Sigmoid colon (tissue), 7 donors: ENCODE results near the gene PATE3. TPM values are rescaled to one million over a fixed set of nuclear protein-coding genes. Genes with fewer than 3 reads are reported as not detected.

Source experiments
- DNase-seq: peaks from one replicate; pipeline ENCODE4 v3.0.0-alpha.2; 2019
- H3K27ac ChIP-seq, 4 donors: fragments of 200-600 bp; sonication (generic); one replicate each; pipeline ENCODE4 v1.5.1; 2016 to 2019; ENCODE audit warnings: mild to moderate bottlenecking in 1 of 4
- H3K27me3 ChIP-seq, 3 donors: fragments of 200-600 bp; sonication (generic); one replicate each; pipeline ENCODE4 v1.5.1; 2019; ENCODE audit warnings: mild to moderate bottlenecking in 1 of 3
- H3K36me3 ChIP-seq, 4 donors: fragments of 200-600 bp; sonication (generic); one replicate each; pipeline ENCODE4 v1.5.1; 2016 to 2019
- H3K4me1 ChIP-seq, 4 donors: fragments of 200-600 bp; sonication (generic); one replicate each; pipeline ENCODE4 v1.5.1; 2017 to 2019
- H3K4me3 ChIP-seq, 4 donors: fragments of 200-600 bp; sonication (generic); one replicate each; pipeline ENCODE4 v1.5.1; 2017 to 2019; ENCODE audit warnings: mild to moderate bottlenecking in 2 of 4, moderate library complexity in 1 of 4
- H3K9me3 ChIP-seq, 4 donors: fragments of 200-600 bp in 3 of 4; sonication (generic) in 3 of 4; one replicate each; pipeline versions ENCODE4 v1.5.1 to v1.6.1; 2013 to 2019
- EP300 ChIP-seq, 4 donors: sonication (generic); formaldehyde crosslinking; IDR thresholded peaks; one replicate each; pipeline ENCODE4 v1.6.1; 2017; ENCODE audit warnings: antibody characterized with exemption in 4 of 4
- POLR2A ChIP-seq, 2 donors: fragments of 450-650 bp; IDR thresholded peaks; one replicate each; pipeline ENCODE4 v1.6.1; 2016; ENCODE audit warnings: antibody characterized with exemption in 2 of 2, mild to moderate bottlenecking in 2 of 2, moderate library complexity in 2 of 2
- POLR2AphosphoS5 ChIP-seq, 4 donors: sonication (generic); formaldehyde crosslinking; IDR thresholded peaks; one replicate each; pipeline ENCODE4 v1.6.1; 2017; ENCODE audit warnings: antibody characterized with exemption in 4 of 4
- WGBS, 2 donors: extraction: QIAGEN DNeasy Blood & Tissue Kit; methylation state at CpG; one replicate each; pipeline ENCODE4 v1.1.7; 2013; 5-methylcytosine and 5-hydroxymethylcytosine counted together
- intact Hi-C: fragments of 100-400 bp; cut with DNase I; formaldehyde crosslinking; loops from one replicate; pipeline ENCODE4 v1.15.1; 2023
- polyA plus RNA-seq, 3 donors: library from polyadenylated mRNA; stranded (reverse); fragments of 200-250 nt; gene quantifications; one replicate each; pipeline ENCODE4 v1.2.3, GENCODE V29; 2013
- total RNA-seq, 4 donors: library from RNA; depleted of rRNA; stranded (reverse); fragments of >200 nt; gene quantifications; one replicate each; pipeline ENCODE4 v1.1.0, GENCODE V29; 2016
- TF ChIP-seq, protein P1 (sequence below), 4 experiments: fragments of 450-650 bp in 3 of 4; fragments of 200-600 bp in 1 of 4; IDR thresholded peaks; one replicate each; pipeline ENCODE4 v1.5.1; 2016 to 2019; ENCODE audit warnings: antibody characterized with exemption in 4 of 4, mild to moderate bottlenecking in 3 of 4, moderate library complexity in 2 of 4
- donor health status: healthy with polysubstance abuse.
- donor health status: Bipolar disorder and iron deficiency.
- donor health status: healthy.

PATE3 gene
- total and polyA plus RNA-seq, 7 donors: not detected

GRCh38 chr11:125778728-125779127, 9.2 kb upstream of the PATE3 start, which contains the start of gene PATE2:
TSS of gene PATE2 (minus strand) at chr11:125778828. CDS start at chr11:125778773, 55 bp downstream.
- H3K27ac ChIP-seq: no peak within 1 kb of the TSS
- no peaks in the 10 kb centered on the region for H3K27me3 ChIP-seq
- no peak within 1 kb of the TSS for H3K4me3 ChIP-seq
- H3K4me1 ChIP-seq: no peaks in the 10 kb centered on the region
- TF ChIP-seq EP300 (IDR thresholded peaks at IDR 0.05) (no peak), POLR2AphosphoS5 (IDR thresholded peaks at IDR 0.05) (no peak)
- TF ChIP-seq, protein P1, sequence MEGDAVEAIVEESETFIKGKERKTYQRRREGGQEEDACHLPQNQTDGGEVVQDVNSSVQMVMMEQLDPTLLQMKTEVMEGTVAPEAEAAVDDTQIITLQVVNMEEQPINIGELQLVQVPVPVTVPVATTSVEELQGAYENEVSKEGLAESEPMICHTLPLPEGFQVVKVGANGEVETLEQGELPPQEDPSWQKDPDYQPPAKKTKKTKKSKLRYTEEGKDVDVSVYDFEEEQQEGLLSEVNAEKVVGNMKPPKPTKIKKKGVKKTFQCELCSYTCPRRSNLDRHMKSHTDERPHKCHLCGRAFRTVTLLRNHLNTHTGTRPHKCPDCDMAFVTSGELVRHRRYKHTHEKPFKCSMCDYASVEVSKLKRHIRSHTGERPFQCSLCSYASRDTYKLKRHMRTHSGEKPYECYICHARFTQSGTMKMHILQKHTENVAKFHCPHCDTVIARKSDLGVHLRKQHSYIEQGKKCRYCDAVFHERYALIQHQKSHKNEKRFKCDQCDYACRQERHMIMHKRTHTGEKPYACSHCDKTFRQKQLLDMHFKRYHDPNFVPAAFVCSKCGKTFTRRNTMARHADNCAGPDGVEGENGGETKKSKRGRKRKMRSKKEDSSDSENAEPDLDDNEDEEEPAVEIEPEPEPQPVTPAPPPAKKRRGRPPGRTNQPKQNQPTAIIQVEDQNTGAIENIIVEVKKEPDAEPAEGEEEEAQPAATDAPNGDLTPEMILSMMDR (IDR thresholded peaks at IDR 0.05): no peak
- intact Hi-C loops: no loop called here
- DNase-seq: no peak
- H3K9me3 ChIP-seq: no peaks in the 10 kb centered on the region
- H3K36me3 ChIP-seq: no peaks in the 10 kb centered on the region

GRCh38 chr11:125784678-125785077, 3.2 kb upstream of the PATE3 start:
- Histone ChIP-seq H3K27ac (no peak overlapping the region), H3K4me3 (no peak overlapping the region), H3K36me3 (no peaks in the 10 kb centered on the region), H3K4me1 (no peaks in the 10 kb centered on the region), H3K9me3 (no peaks in the 10 kb centered on the region), H3K27me3 (no peaks in the 10 kb centered on the region)
- 44 to 58% methylated on average over 2 of the region's 2 CpGs for WGBS, 2 donors
- no peak for DNase-seq
- intact Hi-C loops: no loop called here
- TF ChIP-seq EP300 (IDR thresholded peaks at IDR 0.05) (no peak), POLR2A (IDR thresholded peaks at IDR 0.05) (no peak), POLR2AphosphoS5 (IDR thresholded peaks at IDR 0.05) (no peak)
- TF ChIP-seq, protein P1 (IDR thresholded peaks at IDR 0.05): no peak

GRCh38 chr11:125790825-125791224, 2.9 kb downstream of the PATE3 start:
- Histone ChIP-seq H3K27ac (no peak overlapping the region), H3K27me3 (no peaks in the 10 kb centered on the region), H3K36me3 (no peaks in the 10 kb centered on the region), H3K4me1 (no peaks in the 10 kb centered on the region), H3K4me3 (no peak overlapping the region), H3K9me3 (peaks cover 0 to 5% (median 2%) of the 10 kb centered on the region in 4 donors)
- intact Hi-C loops: no loop called here
- WGBS, 2 donors: 93 to 94% methylated on average over 4 of the region's 4 CpGs
- TF ChIP-seq, protein P1 (IDR thresholded peaks at IDR 0.05): no peak
- no peak for TF ChIP-seq POLR2A (IDR thresholded peaks at IDR 0.05)
- no peak for TF ChIP-seq EP300 (IDR thresholded peaks at IDR 0.05)
- no peak for TF ChIP-seq POLR2AphosphoS5 (IDR thresholded peaks at IDR 0.05)
- DNase-seq: no peak

GRCh38 chr11:125797641-125798040, 9.7 kb downstream of the PATE3 start:
- no peaks in the 10 kb centered on the region for H3K27me3 ChIP-seq
- peaks cover 0 to 20% (median 5%) of the 10 kb centered on the region in 4 donors for H3K9me3 ChIP-seq
- no peak overlapping the region for H3K4me3 ChIP-seq
- intact Hi-C loops: no loop called here
- no peak overlapping the region for H3K27ac ChIP-seq
- DNase-seq: no peak
- no peaks in the 10 kb centered on the region for H3K36me3 ChIP-seq
- 39 to 43% methylated on average over 4 of the region's 4 CpGs for whole genome bisulfite sequencing, 2 donors
- no peaks in the 10 kb centered on the region for H3K4me1 ChIP-seq
- TF ChIP-seq, protein P1 (IDR thresholded peaks at IDR 0.05): no peak
- no peak for TF ChIP-seq EP300 (IDR thresholded peaks at IDR 0.05)
- TF ChIP-seq POLR2AphosphoS5 (IDR thresholded peaks at IDR 0.05): no peak
- TF ChIP-seq POLR2A (IDR thresholded peaks at IDR 0.05): no peak

DNA sequence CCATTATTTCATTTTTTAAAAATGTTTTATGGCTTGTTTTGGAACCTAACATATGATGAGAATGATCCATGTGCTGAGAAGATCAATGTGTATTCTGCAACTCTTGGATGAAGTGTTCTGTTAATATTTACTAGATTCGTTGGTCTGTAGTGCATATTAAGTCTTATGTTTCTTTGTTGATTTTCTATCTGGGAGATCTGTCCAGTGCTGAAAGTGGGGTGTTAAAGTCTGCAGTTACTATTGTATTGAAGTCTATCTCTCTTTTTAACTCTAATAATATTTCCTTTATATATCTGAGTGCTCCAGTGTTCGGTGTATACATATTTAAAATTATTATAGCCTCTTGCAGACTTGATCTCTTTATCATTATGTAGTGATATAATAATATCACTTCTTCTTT, 11.9 kb downstream of the PATE3 start:
- no peak for TF ChIP-seq EP300 (IDR thresholded peaks at IDR 0.05)
- TF ChIP-seq, protein P1 (IDR thresholded peaks at IDR 0.05): no peak
- TF ChIP-seq POLR2AphosphoS5 (IDR thresholded peaks at IDR 0.05): no peak
- no peak for TF ChIP-seq POLR2A (IDR thresholded peaks at IDR 0.05)
- intact Hi-C loops: no loop called here
- Histone ChIP-seq H3K27ac (no peak overlapping the region), H3K4me1 (no peaks in the 10 kb centered on the region), H3K36me3 (no peaks in the 10 kb centered on the region), H3K27me3 (no peaks in the 10 kb centered on the region), H3K4me3 (no peak overlapping the region), H3K9me3 (peaks cover 0 to 21% (median 6%) of the 10 kb centered on the region in 4 donors)
- no peak for DNase-seq
- WGBS, 2 donors: 41 to 78% methylated on average over 2 of the region's 2 CpGs
